Activated naive CD4-positive, alpha-beta T cell treated with anti-CD3 and anti-CD28 coated beads, Interleukin-2, amount 50 U/mL, for 24 hours (primary cell): ENCODE data around the gene KRTAP4-9.
"Not testable (repeated sequence)": the region's sequence is repeated elsewhere in the genome, so short reads cannot be mapped to it uniquely, and the experiment has no call there.

Source experiments
- H3K27ac Mint-ChIP-seq: one replicate; pipeline ENCODE4 v1.8.0; 2021; ENCODE audit warnings: mild to moderate bottlenecking, mixed read lengths
- H3K27me3 Mint-ChIP-seq: one replicate; pipeline ENCODE4 v1.8.0; 2021; ENCODE audit warnings: mixed read lengths
- H3K36me3 Mint-ChIP-seq: one replicate; pipeline ENCODE4 v1.8.0; 2021; ENCODE audit warnings: mixed read lengths
- H3K4me1 Mint-ChIP-seq: one replicate; pipeline ENCODE4 v1.8.0; 2021; ENCODE audit warnings: mixed read lengths
- H3K4me3 Mint-ChIP-seq: one replicate; pipeline ENCODE4 v1.8.0; 2021; ENCODE audit warnings: mild to moderate bottlenecking, mixed read lengths
- H3K9me3 Mint-ChIP-seq: one replicate; pipeline ENCODE4 v1.8.0; 2021; ENCODE audit warnings: mixed read lengths

Gene KRTAP4-9

GRCh38 chr17:41105347-41105746, at the start of gene KRTAP4-9:
Gene KRTAP4-9 (plus strand): TSS chr17:41105389. CDS start chr17:41105389, 0 bp downstream.
- H3K4me1 Mint-ChIP-seq, result peaks cover 13% of the 10 kb centered on the region
- not testable (repeated sequence) for H3K9me3 Mint-ChIP-seq, H3K36me3 Mint-ChIP-seq, H3K27ac Mint-ChIP-seq, H3K27me3 Mint-ChIP-seq, H3K4me3 Mint-ChIP-seq

- H3K27ac Mint-ChIP-seq, result no peak overlapping the region
- peaks cover 26% of the 10 kb centered on the region for H3K27me3 Mint-ChIP-seq
- H3K36me3 Mint-ChIP-seq, result no peaks in the 10 kb centered on the region
- no peak overlapping the region for H3K4me3 Mint-ChIP-seq
- no peaks in the 10 kb centered on the region for H3K4me1 Mint-ChIP-seq
- no peaks in the 10 kb centered on the region for H3K9me3 Mint-ChIP-seq
Measured at GRCh38 chr17:41057547-41057946, 47.6 kb upstream of the KRTAP4-9 start.

DNA sequence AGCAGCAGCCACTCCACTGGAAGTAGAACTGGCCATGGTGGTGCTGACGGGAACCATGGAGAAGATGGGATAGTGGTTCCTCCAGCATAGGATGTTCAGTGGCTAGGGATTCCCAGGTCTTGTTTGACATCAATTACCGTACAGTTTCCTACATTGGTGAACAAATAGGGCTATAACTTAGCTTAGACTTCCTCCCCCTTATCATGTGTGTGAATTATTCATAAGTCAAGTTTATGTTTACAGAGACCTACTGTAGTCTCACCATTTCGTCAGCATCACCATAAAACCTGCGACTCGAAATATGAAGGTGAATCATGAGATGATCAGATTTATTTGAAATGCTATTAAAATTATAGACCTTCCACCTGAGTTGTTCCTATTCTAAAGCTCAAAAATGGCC, 46.4 kb upstream of the KRTAP4-9 start:
- no peaks in the 10 kb centered on the region for H3K36me3 Mint-ChIP-seq
- H3K4me3 Mint-ChIP-seq, result no peak overlapping the region
- no peak overlapping the region for H3K27ac Mint-ChIP-seq
- no peaks in the 10 kb centered on the region for H3K4me1 Mint-ChIP-seq
- H3K9me3 Mint-ChIP-seq, result no peaks in the 10 kb centered on the region
- H3K27me3 Mint-ChIP-seq, result peaks cover 26% of the 10 kb centered on the region

- not testable (repeated sequence) for H3K9me3 Mint-ChIP-seq, H3K4me3 Mint-ChIP-seq, H3K36me3 Mint-ChIP-seq, H3K4me1 Mint-ChIP-seq, H3K27ac Mint-ChIP-seq
- H3K27me3 Mint-ChIP-seq, result peaks cover 26% of the 10 kb centered on the region
Measured at GRCh38 chr17:41059276-41060051, 45.7 kb upstream of the KRTAP4-9 start.

- peaks cover 25% of the 10 kb centered on the region for H3K27me3 Mint-ChIP-seq
- no peaks in the 10 kb centered on the region for H3K4me1 Mint-ChIP-seq
- no peak within 1 kb of the TSS for H3K27ac Mint-ChIP-seq
- no peak within 1 kb of the TSS for H3K4me3 Mint-ChIP-seq
- H3K9me3 Mint-ChIP-seq, result no peaks in the 10 kb centered on the region
- no peaks in the 10 kb centered on the region for H3K36me3 Mint-ChIP-seq
Measured at GRCh38 chr17:41060052-41060604, 45.1 kb upstream of the KRTAP4-9 start, which contains the start of gene KRTAP2-3. Gene KRTAP2-3 (minus strand): TSS chr17:41060114. CDS start chr17:41060050, 64 bp downstream.

DNA sequence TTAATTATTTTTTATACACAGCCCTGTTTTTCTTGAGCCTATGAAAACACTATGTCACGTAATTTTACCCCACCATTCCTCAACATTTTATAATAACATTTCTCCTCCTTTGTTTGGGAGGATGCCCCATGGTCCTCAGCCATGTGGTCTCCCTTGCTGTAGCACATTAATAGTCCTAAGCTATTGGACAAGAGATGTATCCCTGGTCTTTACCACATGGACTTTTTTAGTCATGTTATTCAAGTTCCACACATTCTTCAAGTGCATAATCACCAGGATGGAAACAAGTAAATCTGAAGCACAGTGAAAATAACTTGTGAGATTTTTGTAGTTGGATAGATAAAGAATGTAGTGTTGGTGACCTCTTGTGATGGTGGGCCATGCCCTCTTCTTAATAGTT, 43.2 kb upstream of the KRTAP4-9 start:
- H3K36me3 Mint-ChIP-seq, result no peaks in the 10 kb centered on the region
- H3K27ac Mint-ChIP-seq, result no peak overlapping the region
- H3K9me3 Mint-ChIP-seq, result no peaks in the 10 kb centered on the region
- no peaks in the 10 kb centered on the region for H3K4me1 Mint-ChIP-seq
- peaks cover 20% of the 10 kb centered on the region for H3K27me3 Mint-ChIP-seq
- no peak overlapping the region for H3K4me3 Mint-ChIP-seq

DNA sequence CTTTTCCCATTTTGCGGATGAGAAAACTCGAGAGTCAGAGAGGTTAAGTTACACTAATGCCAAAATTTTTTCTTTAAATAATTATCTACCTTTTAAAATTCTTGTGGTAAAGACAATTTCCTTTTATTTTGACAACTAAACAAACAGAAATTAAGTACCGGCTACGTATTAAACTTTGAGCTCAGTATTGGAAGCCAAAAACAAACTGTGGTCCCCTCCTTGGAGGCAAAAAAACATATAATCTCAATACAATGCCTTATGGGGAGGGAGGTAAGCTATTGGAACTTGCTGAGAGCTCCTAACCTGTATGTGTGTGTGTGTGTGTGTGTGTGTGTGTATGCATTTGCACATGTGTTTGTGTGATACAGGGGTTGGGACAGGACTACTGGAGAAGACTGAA, 41.7 kb upstream of the KRTAP4-9 start:
- Mint-ChIP-seq H3K4me3 (no peak overlapping the region), H3K36me3 (no peaks in the 10 kb centered on the region), H3K4me1 (no peaks in the 10 kb centered on the region), H3K9me3 (no peaks in the 10 kb centered on the region), H3K27ac (peak overlapping the region; percentile 0), H3K27me3 (peaks cover 16% of the 10 kb centered on the region)

DNA sequence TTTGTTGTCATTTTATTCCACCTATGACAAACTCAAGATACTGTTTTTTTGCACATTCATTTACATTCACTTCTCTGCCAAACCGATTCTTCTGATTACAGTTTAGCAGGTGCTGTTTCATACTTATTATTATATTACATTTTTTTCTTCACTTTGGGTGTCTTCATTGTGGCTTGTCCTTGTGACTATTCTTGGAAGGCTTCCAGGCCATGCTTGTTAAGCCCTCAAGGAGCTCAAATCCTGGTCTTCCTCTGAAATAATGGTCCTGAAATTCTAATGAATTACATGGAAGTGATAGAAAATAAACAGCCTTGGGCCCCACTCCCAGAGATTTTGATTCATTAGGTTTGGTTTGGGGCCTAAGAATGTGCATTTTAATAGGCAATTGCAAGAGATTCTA, 40.9 kb upstream of the KRTAP4-9 start:
- peaks cover 11% of the 10 kb centered on the region for H3K27me3 Mint-ChIP-seq
- H3K4me1 Mint-ChIP-seq, result no peaks in the 10 kb centered on the region
- H3K4me3 Mint-ChIP-seq, result no peak overlapping the region
- no peak overlapping the region for H3K27ac Mint-ChIP-seq
- H3K9me3 Mint-ChIP-seq, result no peaks in the 10 kb centered on the region
- no peaks in the 10 kb centered on the region for H3K36me3 Mint-ChIP-seq

GRCh38 chr17:41065016-41065689, 40.0 kb upstream of the KRTAP4-9 start:
- not testable (repeated sequence) for H3K27me3 Mint-ChIP-seq, H3K9me3 Mint-ChIP-seq, H3K36me3 Mint-ChIP-seq, H3K27ac Mint-ChIP-seq, H3K4me1 Mint-ChIP-seq, H3K4me3 Mint-ChIP-seq

DNA sequence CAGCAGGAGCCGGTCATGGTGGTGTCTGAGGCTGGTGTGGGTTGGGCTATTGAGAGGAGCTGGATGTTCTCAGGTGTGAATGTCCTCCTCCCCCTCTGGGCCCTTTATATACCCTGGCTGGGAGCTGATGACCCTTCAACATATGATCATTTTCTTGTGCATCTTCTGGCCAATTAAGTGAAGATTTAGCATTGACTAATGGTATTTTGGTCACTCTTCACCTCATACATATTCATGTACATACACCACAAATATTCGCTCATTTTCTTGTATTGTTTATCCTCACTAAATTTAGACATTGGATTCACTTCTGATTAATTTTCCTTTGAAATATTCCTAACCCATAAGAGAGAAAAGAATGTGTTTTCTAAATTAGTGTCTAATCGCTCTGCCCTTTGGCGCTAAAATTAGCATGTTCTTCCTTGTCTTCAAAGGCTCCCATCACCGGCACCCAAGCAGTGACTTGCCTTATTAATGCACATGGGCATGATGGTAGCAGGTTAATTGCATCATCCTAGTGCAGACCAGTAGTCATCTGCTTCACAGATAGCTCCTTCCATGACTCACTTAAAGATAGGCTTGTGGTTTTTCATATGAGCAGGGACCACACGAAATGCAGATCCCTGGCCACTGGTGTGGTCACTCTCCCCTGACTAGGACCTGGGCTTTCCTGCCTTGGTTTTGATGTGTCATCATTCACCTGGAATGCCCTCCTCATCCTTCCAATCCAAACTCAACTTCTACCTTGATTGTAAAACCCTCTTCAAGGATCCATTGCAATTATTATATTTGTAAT, 39.2 kb upstream of the KRTAP4-9 start, which contains the start of gene KRTAP2-4:
KRTAP2-4 (minus strand) TSS at position 51 of the 796 bp plus-strand sequence; CDS start at position 17, 34 bp downstream.
- no peak within 1 kb of the TSS for H3K27ac Mint-ChIP-seq
- H3K4me3 Mint-ChIP-seq, result no peak within 1 kb of the TSS
- H3K4me1 Mint-ChIP-seq, result no peaks in the 10 kb centered on the region
- peaks cover 2% of the 10 kb centered on the region for H3K27me3 Mint-ChIP-seq
- no peaks in the 10 kb centered on the region for H3K9me3 Mint-ChIP-seq
- H3K36me3 Mint-ChIP-seq, result no peaks in the 10 kb centered on the region

DNA sequence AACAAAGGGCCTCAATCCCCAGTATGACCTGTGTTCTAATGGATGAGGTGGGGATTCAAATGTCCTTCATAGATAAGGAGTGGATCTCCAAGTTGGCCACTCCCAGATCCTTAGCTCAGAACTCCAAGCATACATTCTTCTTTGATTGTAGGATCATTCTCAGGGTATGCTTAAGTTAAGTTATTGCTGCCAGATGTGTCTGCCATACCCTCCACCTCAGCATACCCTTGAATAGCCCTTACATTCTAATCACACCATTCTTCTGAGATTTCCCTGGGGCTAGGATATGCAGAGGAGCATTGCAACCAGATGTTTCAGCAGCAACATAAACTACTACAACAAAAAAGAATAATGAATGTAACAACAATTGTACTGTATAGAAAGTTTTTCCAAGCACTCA, 37.9 kb upstream of the KRTAP4-9 start:
- H3K4me3 Mint-ChIP-seq, result no peak overlapping the region
- no peaks in the 10 kb centered on the region for H3K4me1 Mint-ChIP-seq
- H3K27ac Mint-ChIP-seq, result no peak overlapping the region
- H3K9me3 Mint-ChIP-seq, result no peaks in the 10 kb centered on the region
- H3K27me3 Mint-ChIP-seq, result no peaks in the 10 kb centered on the region
- H3K36me3 Mint-ChIP-seq, result no peaks in the 10 kb centered on the region

GRCh38 chr17:41069031-41069430, 36.2 kb upstream of the KRTAP4-9 start:
- Mint-ChIP-seq H3K27ac (no peak overlapping the region), H3K27me3 (no peaks in the 10 kb centered on the region), H3K4me1 (no peaks in the 10 kb centered on the region), H3K36me3 (no peaks in the 10 kb centered on the region), H3K4me3 (no peak overlapping the region), H3K9me3 (no peaks in the 10 kb centered on the region)

- Mint-ChIP-seq H3K36me3 (peaks cover 3% of the 10 kb centered on the region), H3K27me3 (peaks cover 10% of the 10 kb centered on the region)
Measured at GRCh38 chr17:41071606-41072360, 33.4 kb upstream of the KRTAP4-9 start.

GRCh38 chr17:41073676-41074075, 31.5 kb upstream of the KRTAP4-9 start:
- Mint-ChIP-seq H3K4me3 (no peak overlapping the region), H3K9me3 (no peaks in the 10 kb centered on the region), H3K27me3 (peaks cover 11% of the 10 kb centered on the region), H3K36me3 (peaks cover 3% of the 10 kb centered on the region), H3K4me1 (no peaks in the 10 kb centered on the region), H3K27ac (no peak overlapping the region)

More at GRCh38 chr17:41071606-41072360, 33.4 kb upstream of the KRTAP4-9 start:
- Mint-ChIP-seq H3K4me3 (no peak overlapping the region), H3K9me3 (no peaks in the 10 kb centered on the region), H3K4me1 (no peaks in the 10 kb centered on the region), H3K27ac (no peak overlapping the region)

DNA sequence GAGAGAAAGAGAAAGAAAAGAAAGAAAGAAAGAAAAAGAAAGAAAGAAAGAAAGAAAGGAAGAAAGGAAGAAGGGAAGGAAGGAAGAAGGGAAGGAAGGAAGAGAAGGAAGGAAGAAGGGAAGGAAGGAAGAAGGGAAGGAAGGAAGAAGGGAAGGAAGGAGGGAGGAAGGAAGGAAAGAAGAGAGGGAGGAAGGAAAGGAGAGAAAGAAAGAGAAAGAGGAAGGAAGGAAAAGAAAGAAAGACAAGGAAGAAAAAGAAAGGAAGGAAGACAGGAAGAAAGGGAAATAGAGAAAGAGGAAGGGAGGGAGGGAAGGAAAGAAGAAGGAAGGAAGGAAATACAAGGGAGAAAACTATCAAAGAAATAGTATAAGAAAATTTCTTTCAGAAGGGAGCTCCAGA, 28.4 kb upstream of the KRTAP4-9 start:
- H3K36me3 Mint-ChIP-seq, result peaks cover 3% of the 10 kb centered on the region
- no peak overlapping the region for H3K27ac Mint-ChIP-seq
- H3K27me3 Mint-ChIP-seq, result peaks cover 11% of the 10 kb centered on the region
- no peak overlapping the region for H3K4me3 Mint-ChIP-seq
- no peaks in the 10 kb centered on the region for H3K9me3 Mint-ChIP-seq
- H3K4me1 Mint-ChIP-seq, result no peaks in the 10 kb centered on the region
